Activated CD8-positive, alpha-beta memory T cell treated with anti-CD3 and anti-CD28 coated beads, Interleukin-2, amount 50 U/mL, for 48 hours (primary cell): ENCODE measurements around the gene CYSTM1.
"Not testable (repeated sequence)": the region's sequence is repeated elsewhere in the genome, so short reads cannot be mapped to it uniquely, and the experiment has no call there.

Experiments used
- DNase-seq: peaks from one replicate; pipeline ENCODE4 v3.0.0-alpha.2; 2020

The CYSTM1 gene

GRCh38 chr5:140151144-140152021, 23.6 kb upstream of the CYSTM1 start:
- DNase-seq = no peak

DNA sequence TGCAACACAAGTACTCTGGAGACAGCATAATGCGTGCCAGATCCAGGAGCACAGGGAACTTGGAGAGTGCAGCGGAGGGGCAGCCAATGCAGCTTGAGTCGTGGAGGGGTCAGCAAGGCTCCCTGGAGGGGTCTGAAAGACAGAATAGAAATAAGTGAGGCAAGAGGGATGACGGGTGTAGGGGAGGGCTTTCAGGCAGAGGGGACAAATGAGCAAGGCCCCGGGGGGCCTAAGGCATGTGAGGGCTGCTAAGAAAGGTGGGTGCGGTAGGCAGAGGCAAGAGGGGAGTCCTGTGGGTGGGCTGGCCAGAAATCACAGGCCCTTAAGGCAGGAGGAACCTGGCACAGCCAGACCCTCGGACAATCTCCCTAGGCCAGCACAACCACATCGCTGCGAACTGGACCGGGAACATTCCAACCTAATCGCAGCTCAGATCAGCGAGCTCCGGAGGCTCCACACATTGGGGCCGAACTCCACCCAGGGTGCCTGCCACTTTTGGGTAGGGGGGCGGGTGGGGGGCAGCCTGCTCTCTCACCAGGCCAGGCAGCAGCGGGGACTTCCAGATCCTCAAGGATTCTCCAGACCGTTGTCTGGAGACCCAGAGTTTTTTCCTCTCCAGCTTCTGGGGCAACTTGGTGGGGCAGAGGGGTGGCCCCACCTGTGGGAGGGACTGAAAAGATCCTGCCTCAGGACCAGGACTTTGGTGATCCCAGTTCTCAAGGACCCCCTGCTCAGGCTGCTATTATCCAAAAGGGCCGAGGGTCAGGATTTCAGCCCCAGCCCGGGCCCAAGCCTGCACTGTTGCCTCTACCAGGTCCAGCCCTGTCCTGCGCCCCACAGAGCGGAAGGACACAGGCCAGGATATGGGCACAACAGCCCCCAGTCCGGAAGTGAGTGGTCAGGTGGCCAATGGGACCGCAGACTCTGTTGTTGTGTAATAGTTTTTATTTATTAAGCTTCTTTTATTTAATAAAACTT, 22.7 kb upstream of the CYSTM1 start:
- DNase-seq = no peak

- no peak for DNase-seq
Observed at GRCh38 chr5:140153255-140153654, 21.7 kb upstream of the CYSTM1 start.

GRCh38 chr5:140153905-140154304, 21.1 kb upstream of the CYSTM1 start:
- no peak for DNase-seq

DNA sequence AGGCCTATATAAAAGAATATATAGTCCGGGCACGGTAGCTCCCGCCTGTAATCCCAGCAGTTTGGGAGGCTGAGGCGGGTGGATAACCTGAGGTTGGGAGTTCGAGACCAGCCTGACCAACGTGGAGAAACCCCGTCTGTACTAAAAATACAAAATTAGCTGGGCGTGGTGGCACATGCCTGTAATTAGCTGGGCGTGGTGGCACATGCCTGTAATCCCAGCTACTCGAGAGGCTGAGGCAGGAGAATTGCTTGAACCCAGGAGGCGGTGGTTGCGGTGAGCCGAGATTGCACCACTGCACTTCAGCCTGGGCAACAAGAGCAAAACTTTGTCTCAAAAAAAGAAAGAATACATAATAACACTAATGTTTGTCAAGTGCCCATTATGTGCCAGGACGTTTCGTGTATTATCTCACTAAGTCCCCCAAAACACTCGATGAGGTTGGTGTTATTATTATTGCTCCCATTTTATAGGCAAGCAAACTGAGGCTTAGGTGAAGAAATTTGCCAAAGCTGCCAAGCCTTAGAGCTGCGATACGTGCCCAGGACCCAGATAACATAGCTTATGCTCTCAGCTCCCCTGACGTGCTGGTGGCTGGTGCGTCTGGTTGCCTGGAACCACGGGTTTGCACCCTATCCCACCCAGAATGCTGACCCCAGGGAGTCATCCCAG, 20.1 kb upstream of the CYSTM1 start:
- not testable (repeated sequence) for DNase-seq

GRCh38 chr5:140157032-140157781, 17.8 kb upstream of the CYSTM1 start:
- peak; percentile 95 for DNase-seq

- DNase-seq = no peak
Observed at GRCh38 chr5:140159014-140159927, 15.7 kb upstream of the CYSTM1 start.

DNA sequence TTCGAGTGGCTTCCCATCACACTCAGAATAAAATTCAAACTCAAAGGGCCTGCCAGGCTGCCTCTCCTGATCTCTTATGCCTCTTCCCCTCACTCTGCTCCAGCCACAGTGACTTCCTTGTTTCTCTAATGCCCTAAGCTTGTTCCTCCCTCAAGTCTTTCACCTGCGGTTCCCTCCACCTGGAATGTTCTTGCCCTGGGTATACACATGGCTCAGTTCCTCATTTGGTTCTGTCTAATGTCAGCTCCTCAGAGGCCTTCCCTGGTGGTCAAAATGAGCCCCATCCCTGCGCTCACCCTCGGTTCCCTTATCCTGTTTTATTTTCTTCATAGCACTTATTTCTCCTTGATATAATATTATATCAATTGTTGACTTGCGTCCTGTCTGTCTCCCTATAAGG, 12.7 kb upstream of the CYSTM1 start:
- no peak for DNase-seq

DNA sequence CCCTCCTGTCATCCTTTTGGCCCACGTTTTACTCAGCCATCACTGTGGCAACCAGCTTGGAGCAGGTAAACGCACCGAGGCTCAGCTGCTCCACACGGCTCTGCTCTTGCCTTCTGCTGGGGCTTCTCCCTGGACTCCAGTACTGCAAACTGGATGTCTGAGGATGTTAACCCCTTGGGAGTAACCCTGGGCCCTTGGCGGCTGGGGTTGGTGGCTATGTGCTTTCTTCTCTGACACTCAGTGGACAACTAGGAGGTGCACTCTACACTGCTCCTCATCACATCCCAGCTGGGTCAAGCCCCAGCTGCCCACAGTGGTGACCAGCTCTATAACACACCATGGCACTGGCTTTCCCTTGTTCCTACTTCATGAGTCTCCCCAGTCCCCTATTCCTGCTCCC, 12.2 kb upstream of the CYSTM1 start:
- DNase-seq = no peak

DNA sequence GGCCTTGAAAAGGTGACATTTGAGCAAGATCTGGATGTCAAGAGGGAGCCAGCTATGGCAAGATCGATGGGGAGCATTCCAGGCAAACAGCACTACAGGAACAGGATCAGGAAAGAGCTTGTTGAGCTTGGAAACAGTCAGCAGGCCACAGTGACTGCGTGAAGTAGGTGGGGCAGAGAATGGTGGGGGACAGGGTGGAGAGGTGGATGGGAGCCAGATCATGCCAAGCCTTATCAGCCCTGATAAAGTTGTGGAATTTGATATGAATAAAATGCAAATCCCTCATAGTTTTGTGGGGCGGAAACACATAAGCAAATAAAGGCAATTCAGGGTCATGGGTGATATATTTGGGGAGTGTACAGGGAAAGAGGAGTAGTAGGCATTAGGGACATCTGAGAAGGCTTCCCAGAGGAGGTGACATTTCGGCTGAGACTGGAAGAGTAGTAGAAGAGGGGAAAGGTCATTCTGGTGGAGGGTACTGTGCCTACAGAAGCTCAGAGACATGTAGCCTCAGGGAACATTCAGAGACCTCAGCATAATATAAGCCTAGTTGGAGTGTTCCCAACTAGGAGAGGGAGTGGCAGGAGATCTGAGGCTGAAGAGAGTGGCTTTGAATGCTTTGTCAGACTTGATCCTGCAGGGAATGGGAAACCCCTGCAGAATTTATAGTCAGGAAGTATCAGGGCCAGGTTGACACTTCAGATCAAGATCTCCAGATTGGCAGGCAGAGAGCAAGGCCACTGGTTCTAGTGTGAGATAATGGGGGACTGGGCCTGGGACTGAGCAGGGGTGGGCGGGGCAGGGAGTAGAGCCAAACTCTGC, 9.7 kb upstream of the CYSTM1 start:
- DNase-seq = no peak

DNA sequence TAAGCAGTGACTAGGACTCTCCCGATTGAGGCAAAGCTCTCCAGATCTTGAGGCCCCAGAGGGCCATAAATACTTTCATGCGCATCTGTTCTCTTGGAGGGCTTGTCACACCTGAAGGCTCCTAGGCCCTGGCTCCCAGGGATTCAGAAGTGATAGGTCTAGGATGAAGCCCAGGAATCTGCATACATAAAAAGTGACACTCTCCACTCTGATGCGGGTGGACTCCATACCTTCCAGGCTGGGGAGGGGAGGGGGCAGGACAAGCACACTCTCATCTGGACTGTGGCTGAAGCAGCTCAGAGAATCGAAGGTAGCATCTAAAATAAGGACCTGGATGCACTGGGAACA, 9.1 kb upstream of the CYSTM1 start:
- DNase-seq = no peak

DNA sequence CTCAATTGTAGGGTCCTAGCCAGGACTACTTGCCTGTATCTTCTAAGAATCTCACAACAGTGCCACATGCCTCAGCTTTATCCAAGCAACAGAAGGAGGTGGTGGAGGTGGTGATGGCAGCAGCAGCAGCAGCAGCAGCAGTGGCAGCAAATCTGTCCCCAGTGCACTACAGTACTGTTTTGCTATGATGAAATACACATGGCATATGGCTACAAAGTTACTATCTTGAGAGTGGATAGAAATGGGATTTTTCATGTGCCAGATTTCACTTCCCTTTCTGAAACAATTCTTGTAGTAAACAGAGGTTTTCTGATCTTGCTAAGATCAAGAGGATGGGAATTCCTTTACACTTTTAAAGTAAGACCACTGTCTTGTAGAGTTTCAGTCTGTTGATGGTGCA, 8.1 kb upstream of the CYSTM1 start:
- DNase-seq = no peak

- DNase-seq = no peak
Observed at GRCh38 chr5:140168371-140168770, 6.6 kb upstream of the CYSTM1 start.

DNA sequence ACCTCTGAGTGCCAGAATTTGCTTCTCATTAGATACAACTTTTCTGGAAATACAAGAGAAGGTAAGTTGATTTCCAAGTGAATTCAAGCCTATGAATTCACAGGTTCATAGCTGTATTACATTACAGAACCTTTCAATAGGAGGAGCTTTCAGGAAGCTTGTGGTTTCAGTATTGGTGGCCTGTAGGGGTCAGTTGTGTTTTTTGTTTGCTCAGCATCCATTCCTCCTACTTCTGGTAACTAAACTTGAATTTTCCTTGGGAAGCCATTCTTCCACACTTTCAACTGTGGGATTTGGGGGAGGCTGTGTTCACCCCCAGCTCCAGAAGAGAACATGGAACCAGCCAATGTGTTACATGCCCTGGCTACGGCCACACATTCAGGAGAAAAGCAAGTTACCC, 5.6 kb upstream of the CYSTM1 start:
- DNase-seq = no peak

DNA sequence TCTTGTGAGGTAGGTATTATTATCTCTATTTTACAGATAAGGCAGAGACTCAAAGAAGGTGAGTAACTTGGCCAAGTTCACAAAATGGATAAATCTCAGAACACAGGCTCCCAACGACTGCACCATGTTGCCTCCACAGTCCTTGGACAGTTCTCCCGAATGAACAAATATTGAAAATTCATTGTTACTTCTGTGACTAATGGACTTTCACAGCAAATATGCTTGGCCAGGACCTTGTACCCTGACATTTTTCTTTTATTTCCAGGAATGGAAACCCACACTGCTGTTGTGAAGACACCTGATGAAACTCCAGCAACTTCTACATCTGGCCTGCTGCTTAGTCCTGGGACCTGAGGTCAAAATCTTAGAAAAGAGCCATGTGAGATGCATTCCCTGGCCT, 2.5 kb upstream of the CYSTM1 start:
- DNase-seq = no peak

GRCh38 chr5:140174014-140174413, 974 bp upstream of the CYSTM1 start:
- no peak for DNase-seq

DNA sequence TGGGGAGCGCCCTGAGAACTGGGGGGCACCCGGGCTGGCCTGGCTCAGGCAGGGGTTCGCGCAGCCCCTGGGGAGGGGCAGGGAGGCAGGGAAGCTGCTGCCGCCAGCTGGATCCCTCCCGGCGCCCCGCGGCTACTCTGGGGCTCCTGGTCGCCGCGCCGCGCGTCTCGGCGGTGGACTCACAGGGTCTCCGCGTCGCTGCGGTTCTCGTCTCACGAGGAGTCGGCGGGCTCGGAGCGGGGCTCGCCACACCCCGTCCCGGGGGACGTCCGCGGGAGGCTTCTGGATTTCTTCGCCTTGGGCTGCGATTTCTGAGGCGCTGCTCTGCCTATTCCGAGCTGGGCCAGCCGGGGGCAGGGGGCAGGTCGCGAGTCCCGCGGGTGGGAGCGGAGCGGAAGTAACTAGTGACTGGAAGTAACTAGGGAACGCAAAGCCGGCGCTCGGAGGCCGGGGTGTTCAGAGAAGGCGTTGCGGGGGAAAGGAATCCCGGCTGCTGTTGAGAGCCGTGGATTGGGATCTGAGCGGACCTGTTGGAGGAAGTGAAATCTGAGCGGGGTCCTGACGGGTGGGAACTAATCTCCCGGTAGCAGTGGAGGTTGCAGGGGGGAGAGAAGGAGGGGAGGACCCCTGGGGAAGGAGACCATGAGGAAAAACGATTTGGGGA, 511 bp downstream of the CYSTM1 start:
- DNase-seq = peak; percentile 86

DNA sequence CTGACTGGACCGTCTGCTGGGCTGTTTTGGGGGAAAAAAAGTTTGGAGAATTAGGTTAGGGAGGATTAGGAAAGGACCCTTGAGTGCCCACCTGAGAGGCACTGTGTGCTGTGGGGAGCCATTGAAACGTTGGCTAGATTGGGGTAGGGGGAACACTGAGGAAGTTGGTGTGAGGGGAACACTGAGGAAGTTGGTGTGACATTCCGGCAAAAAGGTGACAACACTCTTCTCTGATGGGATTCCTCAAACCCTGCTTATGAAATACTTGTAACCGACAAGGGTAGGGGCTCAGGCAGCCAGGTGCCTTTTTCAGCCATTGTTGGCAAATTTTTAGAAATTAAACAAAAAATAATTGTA, 1.0 kb downstream of the CYSTM1 start:
- no peak for DNase-seq

DNA sequence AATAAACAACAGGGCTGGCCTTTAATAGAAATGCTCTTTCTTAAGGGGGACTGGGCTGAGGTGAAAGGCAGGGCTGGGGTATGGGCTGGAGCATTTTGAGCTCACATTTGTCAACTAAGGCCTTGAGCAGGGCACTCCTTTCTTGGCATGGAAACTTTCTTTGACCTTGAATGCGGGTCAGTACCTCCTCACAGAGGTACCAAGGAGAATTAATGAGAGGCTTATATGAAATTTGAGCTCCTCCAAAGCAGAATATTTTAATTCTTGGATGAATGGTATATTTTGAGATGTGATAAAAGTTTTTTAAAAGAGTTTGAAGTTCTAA, 3.1 kb downstream of the CYSTM1 start:
- no peak for DNase-seq

GRCh38 chr5:140178482-140179116, 3.6 kb downstream of the CYSTM1 start:
- no peak for DNase-seq
